ENCODE measurements around the gene BRCC3. TPM values are rescaled to one million over a fixed set of nuclear protein-coding genes. Genes with fewer than 3 reads are reported as not detected.

Gene BRCC3
- total and polyA plus RNA-seq, 2 of the 13 experiments (the other 11 are each of a cell fraction or from before 2014, with no cell fraction given), result 19.8 to 24.3 TPM

DNA sequence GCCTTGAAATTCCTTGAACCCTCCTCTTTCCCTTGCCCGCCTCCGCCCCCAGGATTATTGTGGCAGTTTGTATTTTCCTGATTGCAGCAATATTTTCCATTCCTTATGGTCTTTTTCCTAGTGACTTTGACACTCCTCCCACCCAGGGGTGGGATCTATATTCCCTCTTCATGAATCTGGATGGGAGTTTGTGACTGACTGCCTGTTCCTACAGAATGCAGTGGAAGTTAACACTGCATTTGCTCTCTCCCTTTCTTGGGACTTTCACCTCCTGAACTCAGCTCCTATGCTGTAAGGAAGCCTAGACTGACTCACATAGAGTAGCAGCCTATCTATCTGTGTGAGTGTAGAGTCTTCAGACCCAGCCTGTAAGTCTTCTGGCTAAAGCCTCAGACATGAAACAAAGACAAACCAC, 42.4 kb upstream of the BRCC3 start:
- WGBS (ENCODE audit: low lambda C conversion rate), result 94% methylated on average over 2 of the region's 2 CpGs
- CTCF ChIA-PET (ENCODE audit: low intra/inter-chr PET ratio, low total read pairs), result no interaction called here

DNA sequence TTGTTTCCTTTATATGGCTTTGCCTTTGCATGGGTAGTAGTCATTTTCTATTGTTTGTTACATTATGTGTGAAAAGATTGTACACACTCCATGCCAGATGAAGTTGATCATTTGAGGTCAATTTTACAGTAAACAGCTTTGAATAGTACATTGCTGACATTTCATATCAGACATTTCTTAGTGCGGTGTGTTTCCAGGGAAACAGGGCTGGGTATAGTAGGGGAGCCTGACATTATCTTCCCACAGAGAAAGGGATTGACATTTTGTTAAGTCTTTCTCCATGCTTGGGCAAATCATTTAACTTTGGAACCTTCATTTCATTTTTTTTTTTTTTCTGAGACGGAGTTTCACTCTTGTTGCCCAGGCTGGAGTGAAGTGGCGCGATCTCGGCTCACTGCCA, 39.7 kb upstream of the BRCC3 start:
- no peak for ATAC-seq
- POLR2A ChIA-PET, result no interaction called here
- H3K27ac ChIP-seq (ENCODE audit: extremely low read length, insufficient read depth, low read length), result no peak overlapping the region
- no TSS peak for BruUV-seq (replicated peaks)
- H3K27me3 ChIP-seq (ENCODE audit: control insufficient read depth in 1 of 2, insufficient read depth in 2 of 2, low read length in 2 of 2), result no peaks in the 10 kb centered on the region; a peak in 1 of 5 replicates
- in situ Hi-C loops (cut with HindIII; ENCODE audit: extremely low pct_ligation_motif_present, low pct_unique_long_range_greater_than_20kb) (no loop called here), intact Hi-C loops (cut with micrococcal nuclease; ENCODE audit: unreplicated experiment) (no loop called here)
- H3K4me2 ChIP-seq (ENCODE audit: low read depth, low read length), result no peak overlapping the region
- no peaks in the 10 kb centered on the region for H3K9me3 ChIP-seq (ENCODE audit: low read length)
- CTCF ChIA-PET (ENCODE audit: low intra/inter-chr PET ratio, low total read pairs), result no interaction called here
- H4K20me1 ChIP-seq (ENCODE audit: insufficient read depth, low read length), result no peaks in the 10 kb centered on the region
- WGBS (ENCODE audit: low lambda C conversion rate), result 97% methylated on average over 5 of the region's 5 CpGs
- H3K36me3 ChIP-seq (replicated peaks in 1 of 2; ENCODE audit: control insufficient read depth in 1 of 2, insufficient read depth in 2 of 2, low read length in 2 of 2), result no peaks in the 10 kb centered on the region; a peak in 1 of 5 replicates
- no peak overlapping the region for H2AFZ ChIP-seq (ENCODE audit: low read length)
- no peak for DNase-seq (ENCODE audit: low spot score)
- H3K4me3 ChIP-seq (replicated peaks in 1 of 3; ENCODE audit: insufficient read depth in 1 of 3, low read depth in 2 of 3, low read length in 3 of 3), result no peak overlapping the region
- no peak overlapping the region for H3K9ac ChIP-seq (ENCODE audit: insufficient read depth, low read depth, low read length)
- H3K4me1 ChIP-seq (ENCODE audit: insufficient read depth, low read length), result peaks cover 15% of the 10 kb centered on the region; the same call in 1 of the 2 replicates
- no peak for FAIRE-seq
- peaks cover 33% of the 10 kb centered on the region for H3K79me2 ChIP-seq (ENCODE audit: insufficient read depth, low read length)
- TF ChIP-seq, protein P1, sequence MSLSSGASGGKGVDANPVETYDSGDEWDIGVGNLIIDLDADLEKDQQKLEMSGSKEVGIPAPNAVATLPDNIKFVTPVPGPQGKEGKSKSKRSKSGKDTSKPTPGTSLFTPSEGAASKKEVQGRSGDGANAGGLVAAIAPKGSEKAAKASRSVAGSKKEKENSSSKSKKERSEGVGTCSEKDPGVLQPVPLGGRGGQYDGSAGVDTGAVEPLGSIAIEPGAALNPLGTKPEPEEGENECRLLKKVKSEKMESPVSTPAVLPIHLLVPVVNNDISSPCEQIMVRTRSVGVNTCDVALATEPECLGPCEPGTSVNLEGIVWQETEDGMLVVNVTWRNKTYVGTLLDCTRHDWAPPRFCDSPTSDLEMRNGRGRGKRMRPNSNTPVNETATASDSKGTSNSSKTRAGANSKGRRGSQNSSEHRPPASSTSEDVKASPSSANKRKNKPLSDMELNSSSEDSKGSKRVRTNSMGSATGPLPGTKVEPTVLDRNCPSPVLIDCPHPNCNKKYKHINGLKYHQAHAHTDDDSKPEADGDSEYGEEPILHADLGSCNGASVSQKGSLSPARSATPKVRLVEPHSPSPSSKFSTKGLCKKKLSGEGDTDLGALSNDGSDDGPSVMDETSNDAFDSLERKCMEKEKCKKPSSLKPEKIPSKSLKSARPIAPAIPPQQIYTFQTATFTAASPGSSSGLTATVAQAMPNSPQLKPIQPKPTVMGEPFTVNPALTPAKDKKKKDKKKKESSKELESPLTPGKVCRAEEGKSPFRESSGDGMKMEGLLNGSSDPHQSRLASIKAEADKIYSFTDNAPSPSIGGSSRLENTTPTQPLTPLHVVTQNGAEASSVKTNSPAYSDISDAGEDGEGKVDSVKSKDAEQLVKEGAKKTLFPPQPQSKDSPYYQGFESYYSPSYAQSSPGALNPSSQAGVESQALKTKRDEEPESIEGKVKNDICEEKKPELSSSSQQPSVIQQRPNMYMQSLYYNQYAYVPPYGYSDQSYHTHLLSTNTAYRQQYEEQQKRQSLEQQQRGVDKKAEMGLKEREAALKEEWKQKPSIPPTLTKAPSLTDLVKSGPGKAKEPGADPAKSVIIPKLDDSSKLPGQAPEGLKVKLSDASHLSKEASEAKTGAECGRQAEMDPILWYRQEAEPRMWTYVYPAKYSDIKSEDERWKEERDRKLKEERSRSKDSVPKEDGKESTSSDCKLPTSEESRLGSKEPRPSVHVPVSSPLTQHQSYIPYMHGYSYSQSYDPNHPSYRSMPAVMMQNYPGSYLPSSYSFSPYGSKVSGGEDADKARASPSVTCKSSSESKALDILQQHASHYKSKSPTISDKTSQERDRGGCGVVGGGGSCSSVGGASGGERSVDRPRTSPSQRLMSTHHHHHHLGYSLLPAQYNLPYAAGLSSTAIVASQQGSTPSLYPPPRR (CRISPR knock-in tag; IDR thresholded peaks at IDR 0.05; ENCODE audit: borderline replicate concordance), result no peak
- no peak for TF ChIP-seq SP1 (IDR thresholded peaks at IDR 0.05)
- no peak for TF ChIP-seq SP1 (CRISPR knock-in tag; IDR thresholded peaks at IDR 0.05)
- no peak for TF ChIP-seq GTF2F1 (IDR thresholded peaks at IDR 0.05; ENCODE audit: low read length)
- TF ChIP-seq RCOR2 (CRISPR knock-in tag; IDR thresholded peaks at IDR 0.05), result no peak
- TF ChIP-seq, protein P2, sequence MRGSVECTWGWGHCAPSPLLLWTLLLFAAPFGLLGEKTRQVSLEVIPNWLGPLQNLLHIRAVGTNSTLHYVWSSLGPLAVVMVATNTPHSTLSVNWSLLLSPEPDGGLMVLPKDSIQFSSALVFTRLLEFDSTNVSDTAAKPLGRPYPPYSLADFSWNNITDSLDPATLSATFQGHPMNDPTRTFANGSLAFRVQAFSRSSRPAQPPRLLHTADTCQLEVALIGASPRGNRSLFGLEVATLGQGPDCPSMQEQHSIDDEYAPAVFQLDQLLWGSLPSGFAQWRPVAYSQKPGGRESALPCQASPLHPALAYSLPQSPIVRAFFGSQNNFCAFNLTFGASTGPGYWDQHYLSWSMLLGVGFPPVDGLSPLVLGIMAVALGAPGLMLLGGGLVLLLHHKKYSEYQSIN (CRISPR knock-in tag; IDR thresholded peaks at IDR 0.05; ENCODE audit: borderline replicate concordance), result no peak

More for the DNA sequence above, 42.4 kb upstream of the BRCC3 start:
- peaks cover 26% of the 10 kb centered on the region; the same call in 1 of the 2 replicates for H3K4me1 ChIP-seq (ENCODE audit: insufficient read depth, low read length)
- no peaks in the 10 kb centered on the region; a peak in 1 of 5 replicates for H3K27me3 ChIP-seq (ENCODE audit: control insufficient read depth in 1 of 2, insufficient read depth in 2 of 2, low read length in 2 of 2)
- BruUV-seq (replicated peaks), result no TSS peak
- intact Hi-C loops (cut with micrococcal nuclease; ENCODE audit: unreplicated experiment) (loop anchor here (5.0 kb wide), 1 partner anchor 43 kb away; the partner anchor contains the start of genes BRCC3, CMC4 and MTCP1), in situ Hi-C loops (cut with HindIII; ENCODE audit: extremely low pct_ligation_motif_present, low pct_unique_long_range_greater_than_20kb) (no loop called here)
- H4K20me1 ChIP-seq (ENCODE audit: insufficient read depth, low read length), result no peaks in the 10 kb centered on the region
- H3K9me3 ChIP-seq (ENCODE audit: low read length), result no peaks in the 10 kb centered on the region
- peak overlapping the region; percentile 30 for H3K27ac ChIP-seq (ENCODE audit: extremely low read length, insufficient read depth, low read length)
- ATAC-seq, result no peak
- TF ChIP-seq, protein P3, sequence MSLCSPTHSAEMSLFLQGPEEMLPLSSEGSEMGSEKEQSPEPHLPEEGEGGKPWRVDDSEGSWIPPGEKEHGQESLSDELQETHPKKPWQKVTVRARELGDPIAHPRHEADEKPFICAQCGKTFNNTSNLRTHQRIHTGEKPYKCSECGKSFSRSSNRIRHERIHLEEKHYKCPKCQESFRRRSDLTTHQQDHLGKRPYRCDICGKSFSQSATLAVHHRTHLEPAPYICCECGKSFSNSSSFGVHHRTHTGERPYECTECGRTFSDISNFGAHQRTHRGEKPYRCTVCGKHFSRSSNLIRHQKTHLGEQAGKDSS (CRISPR knock-in tag; IDR thresholded peaks at IDR 0.05; ENCODE audit: borderline replicate concordance, low read depth), result no peak
- no peak for TF ChIP-seq ZSCAN30 (CRISPR knock-in tag; IDR thresholded peaks at IDR 0.05)
- TF ChIP-seq, protein P4, sequence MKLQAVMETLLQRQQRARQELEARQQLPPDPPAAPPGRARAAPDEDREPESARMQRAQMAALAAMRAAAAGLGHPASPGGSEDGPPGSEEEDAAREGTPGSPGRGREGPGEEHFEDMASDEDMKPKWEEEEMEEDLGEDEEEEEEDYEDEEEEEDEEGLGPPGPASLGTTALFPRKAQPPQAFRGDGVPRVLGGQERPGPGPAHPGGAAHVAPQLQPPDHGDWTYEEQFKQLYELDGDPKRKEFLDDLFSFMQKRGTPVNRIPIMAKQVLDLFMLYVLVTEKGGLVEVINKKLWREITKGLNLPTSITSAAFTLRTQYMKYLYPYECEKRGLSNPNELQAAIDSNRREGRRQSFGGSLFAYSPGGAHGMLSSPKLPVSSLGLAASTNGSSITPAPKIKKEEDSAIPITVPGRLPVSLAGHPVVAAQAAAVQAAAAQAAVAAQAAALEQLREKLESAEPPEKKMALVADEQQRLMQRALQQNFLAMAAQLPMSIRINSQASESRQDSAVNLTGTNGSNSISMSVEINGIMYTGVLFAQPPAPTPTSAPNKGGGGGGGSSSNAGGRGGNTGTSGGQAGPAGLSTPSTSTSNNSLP (IDR thresholded peaks at IDR 0.05; ENCODE audit: low read depth, low read length), result no peak
- TF ChIP-seq ZNF772 (CRISPR knock-in tag; IDR thresholded peaks at IDR 0.05), result no peak
- TF ChIP-seq THAP11 (CRISPR knock-in tag; IDR thresholded peaks at IDR 0.05), result no peak
- no peak for TF ChIP-seq ZNF543 (CRISPR knock-in tag; IDR thresholded peaks at IDR 0.05)
- DNase-seq (ENCODE audit: low spot score), result no peak
- no peak overlapping the region for H3K4me3 ChIP-seq (replicated peaks in 1 of 3; ENCODE audit: insufficient read depth in 1 of 3, low read depth in 2 of 3, low read length in 3 of 3)
- no peak overlapping the region for H3K9ac ChIP-seq (ENCODE audit: insufficient read depth, low read depth, low read length)
- no peaks in the 10 kb centered on the region for H3K36me3 ChIP-seq (replicated peaks in 1 of 2; ENCODE audit: control insufficient read depth in 1 of 2, insufficient read depth in 2 of 2, low read length in 2 of 2)
- FAIRE-seq, result peak; percentile 28
- peaks cover 31% of the 10 kb centered on the region for H3K79me2 ChIP-seq (ENCODE audit: insufficient read depth, low read length)
- POLR2A ChIA-PET, result no interaction called here
- H2AFZ ChIP-seq (ENCODE audit: low read length), result no peak overlapping the region
- peak overlapping the region; percentile 36 for H3K4me2 ChIP-seq (ENCODE audit: low read depth, low read length)

Data from HepG2 (cell line).